Breast epithelium (tissue), 3 donors: ENCODE data around the gene ABCA1.

Experiments used
- CTCF ChIP-seq, 3 donors: fragments of 450-650 bp; IDR thresholded peaks; one replicate each; pipeline ENCODE4 v1.5.1; 2016 to 2017; ENCODE audit warnings: antibody characterized with exemption in 3 of 3, mild to moderate bottlenecking in 3 of 3, moderate library complexity in 3 of 3
- POLR2A ChIP-seq: fragments of 450-650 bp; IDR thresholded peaks from one replicate; pipeline ENCODE4 v1.6.1; 2016; ENCODE audit warnings: antibody characterized with exemption, mild to moderate bottlenecking, moderate library complexity

- TF ChIP-seq POLR2A (no peak), CTCF (IDR thresholded peaks at IDR 0.05) (no peak)
Measured at GRCh38 chr9:104858846-104859245, 69.1 kb downstream of the ABCA1 start.
